Kidney epithelial cell (primary cell): ENCODE data around the gene RNF166. TPM values are rescaled to one million over a fixed set of nuclear protein-coding genes. Genes with fewer than 3 reads are reported as not detected.

Experiments
- DNase-seq: peaks from one replicate; pipeline ENCODE4 v3.0.0-alpha.2; 2010; ENCODE audit warnings: low read depth
- H3K27me3 ChIP-seq: 2 replicates; pipeline ENCODE4 v1.6.0; 2011; ENCODE audit warnings: low read length; ENCODE audit not compliant: control insufficient read depth, insufficient read depth
- H3K36me3 ChIP-seq: 2 replicates; pipeline ENCODE4 v1.5.1; 2011; ENCODE audit warnings: low read length; ENCODE audit not compliant: control insufficient read depth, insufficient read depth
- H3K4me3 ChIP-seq: 2 replicates; pipeline ENCODE4 v1.5.1; 2011; ENCODE audit warnings: low read depth, mild to moderate bottlenecking, control low read depth, low read length
- CTCF ChIP-seq: IDR thresholded peaks from 2 replicates; pipeline ENCODE4 v1.5.1; 2011; ENCODE audit warnings: mild to moderate bottlenecking, moderate library complexity, low read length, control low read depth, inconsistent platforms; ENCODE audit not compliant: insufficient read depth, poor library complexity, severe bottlenecking
- total RNA-seq: library from RNA; depleted of rRNA; stranded (reverse); fragments of >200 nt; gene quantifications from 2 replicates; pipeline ENCODE4 v1.2.3, GENCODE V29; 2015

The RNF166 gene
- total RNA-seq, 1 donor from 2014 or later = 33.0 TPM

GRCh38 chr16:88681084-88681680 is 25.0 kb downstream of the RNF166 start:
- Histone ChIP-seq H3K4me3 (no peak overlapping the region), H3K27me3 (peaks cover 39% of the 10 kb centered on the region), H3K36me3 (no peaks in the 10 kb centered on the region)
- DNase-seq = no peak
- TF ChIP-seq CTCF = peak; percentile 51

GRCh38 chr16:88680554-88681083 is 25.6 kb downstream of the RNF166 start:
- no peaks in the 10 kb centered on the region for H3K36me3 ChIP-seq
- no peak overlapping the region for H3K4me3 ChIP-seq
- no peak for TF ChIP-seq CTCF
- peaks cover 33% of the 10 kb centered on the region for H3K27me3 ChIP-seq
- DNase-seq = no peak

- Histone ChIP-seq H3K4me3 (no peak overlapping the region), H3K27me3 (peaks cover 18% of the 10 kb centered on the region), H3K36me3 (no peaks in the 10 kb centered on the region)
- DNase-seq = no peak
- no peak for TF ChIP-seq CTCF
Measured at GRCh38 chr16:88678224-88678979, 27.8 kb downstream of the RNF166 start.

GRCh38 chr16:88677721-88678120 is 28.5 kb downstream of the RNF166 start:
- Histone ChIP-seq H3K27me3 (peaks cover 18% of the 10 kb centered on the region), H3K36me3 (no peaks in the 10 kb centered on the region), H3K4me3 (no peak overlapping the region)
- TF ChIP-seq CTCF = no peak
- no peak for DNase-seq

- H3K27me3 ChIP-seq = peaks cover 13% of the 10 kb centered on the region
- no peak for DNase-seq
- no peak overlapping the region for H3K4me3 ChIP-seq
- no peak for TF ChIP-seq CTCF
- H3K36me3 ChIP-seq = no peaks in the 10 kb centered on the region
Measured at GRCh38 chr16:88676502-88677242, 29.5 kb downstream of the RNF166 start.
